H1 (cell line): ENCODE measurements around the gene NCSTN. TPM values are rescaled to one million over a fixed set of nuclear protein-coding genes. Genes with fewer than 3 reads are reported as not detected.

ENCODE experiments used
- BCL11A ChIP-seq, 2 experiments: IDR thresholded peaks; one replicate each; pipeline ENCODE4 v1.6.1; 2011; ENCODE audit warnings: low read depth in 2 of 2, low read length in 2 of 2, mild to moderate bottlenecking in 2 of 2
- CBX5 ChIP-seq: fragments of 300-800, 300-1000 bp; sonication (generic); IDR thresholded peaks from 2 replicates; pipeline ENCODE4 v1.7.1; 2016; ENCODE audit warnings: antibody characterized with exemption, low read length, low read depth
- CHD7 ChIP-seq: fragments of 300-600 bp; sonication (generic); IDR thresholded peaks from 2 replicates; pipeline ENCODE4 v1.7.1; 2012; ENCODE audit warnings: low read length, moderate library complexity, mild to moderate bottlenecking, inconsistent platforms; ENCODE audit not compliant: insufficient replicate concordance
- EP300 ChIP-seq, 2 experiments: IDR thresholded peaks; 1 replicate in 1 of 2; 2 replicates in 1 of 2; pipeline ENCODE4 v1.6.1; 2011 to 2012; ENCODE audit warnings: low read depth in 2 of 2, low read length in 2 of 2, mild to moderate bottlenecking in 2 of 2, borderline replicate concordance in 1 of 2, inconsistent platforms in 1 of 2, moderate library complexity in 1 of 2
- EZH2 ChIP-seq: fragments of 200-600 bp; sonication (generic); IDR thresholded peaks from 2 replicates; pipeline ENCODE4 v1.7.1; 2012; ENCODE audit warnings: low read depth, mild to moderate bottlenecking, moderate library complexity, low read length, inconsistent platforms; ENCODE audit not compliant: severe bottlenecking
- HDAC6 ChIP-seq: IDR thresholded peaks from one replicate; pipeline ENCODE4 v1.7.1; 2012; ENCODE audit warnings: low read depth, mild to moderate bottlenecking, inconsistent platforms, low read length, moderate library complexity
- KDM4A ChIP-seq: IDR thresholded peaks from one replicate; pipeline ENCODE4 v1.7.1; 2012; ENCODE audit warnings: low read depth, mild to moderate bottlenecking, moderate library complexity, low read length, inconsistent platforms; ENCODE audit not compliant: severe bottlenecking
- POU5F1 ChIP-seq: IDR thresholded peaks from 2 replicates; pipeline ENCODE4 v1.6.1; 2011; ENCODE audit warnings: low read depth, mild to moderate bottlenecking, low read length, moderate library complexity
- RBBP5 ChIP-seq: IDR thresholded peaks from 2 replicates; pipeline ENCODE4 v1.7.1; 2012; ENCODE audit warnings: low read depth, mild to moderate bottlenecking, inconsistent platforms, low read length, moderate library complexity, borderline replicate concordance
- SIX5 ChIP-seq: IDR thresholded peaks from 2 replicates; pipeline ENCODE4 v1.6.1; 2011; ENCODE audit warnings: mild to moderate bottlenecking, low read depth, low read length
- SUZ12 ChIP-seq: fragments of 200-600 bp; sonication (generic); IDR thresholded peaks from 2 replicates; pipeline ENCODE4 v1.6.1; 2012; ENCODE audit warnings: mild to moderate bottlenecking, inconsistent platforms, low read length, moderate library complexity, mixed read lengths
- YY1 ChIP-seq: IDR thresholded peaks from 2 replicates; pipeline ENCODE4 v1.6.1; 2011; ENCODE audit warnings: low read depth, mild to moderate bottlenecking, low read length
- polyA plus RNA-seq, 7 experiments: library from polyadenylated mRNA; depleted of rRNA in 3 of 7; stranded (reverse) in 5 of 7; unstranded in 2 of 7; fragments of >200 nt in 5 of 7; fragments of 200-250 nt in 2 of 7; gene quantifications; 1 replicate in 5 of 7; 2 replicates in 1 of 7; 4 replicates in 1 of 7; pipeline versions ENCODE4 v1.2.1 to v1.2.3, GENCODE V29; 2011 to 2013; ENCODE audit warnings: missing spikeins in 2 of 7, mixed read lengths in 2 of 7
- total RNA-seq: library from RNA; stranded (reverse); fragmentation: NEBNext Ultra II Directional; extraction: Animal tissue kit (Norgen Biotek cat#: 25700); gene quantifications from 2 replicates; pipeline ENCODE4 v1.2.1, GENCODE V29; 2021

Gene NCSTN
- total and polyA plus RNA-seq, 2 of the 8 experiments (the other 6 are each of a cell fraction or from before 2014, with no cell fraction given) = 64.7 to 125 TPM

- TF ChIP-seq CHD7 (no peak), POU5F1 (no peak), YY1 (no peak), KDM4A (no peak), HDAC6 (no peak), CBX5 (no peak), SIX5 (no peak), BCL11A (IDR thresholded peaks at IDR 0.05; ENCODE audit: low read depth in 2 of 2, low read length in 2 of 2) (no peak), SUZ12 (no peak), EP300 (IDR thresholded peaks at IDR 0.05; ENCODE audit: borderline replicate concordance in 1 of 2, low read depth in 2 of 2, low read length in 2 of 2) (no peak), EZH2 (no peak), RBBP5 (no peak)
Observed at GRCh38 chr1:160394673-160395072, 51.5 kb downstream of the NCSTN start (continued).
